Neural crest cell (in vitro differentiated cells): ENCODE data around the gene SPHK2. TPM values are rescaled to one million over a fixed set of nuclear protein-coding genes. Genes with fewer than 3 reads are reported as not detected.
A peak's percentile ranks its signal among the peaks of the same experiment; 100 is the strongest.

Source experiments
- DNase-seq: peaks from one replicate; pipeline ENCODE4 v3.0.0; 2021; ENCODE audit warnings: low read depth, mixed read lengths, low spot score
- H3K27ac Mint-ChIP-seq: one replicate; pipeline ENCODE4 v1.8.0; 2021; ENCODE audit warnings: mild to moderate bottlenecking, mixed read lengths; ENCODE audit not compliant: unreplicated experiment
- H3K27me3 Mint-ChIP-seq: 2 replicates; pipeline ENCODE4 v1.8.0; 2021; ENCODE audit warnings: low read depth, mild to moderate bottlenecking, mixed read lengths
- H3K36me3 Mint-ChIP-seq: 2 replicates; pipeline ENCODE4 v1.8.0; 2021; ENCODE audit warnings: low read depth, mild to moderate bottlenecking, mixed read lengths
- H3K4me1 Mint-ChIP-seq: 2 replicates; pipeline ENCODE4 v1.8.0; 2021; ENCODE audit warnings: mixed read lengths
- H3K4me3 Mint-ChIP-seq: one replicate; pipeline ENCODE4 v1.8.0; 2021; ENCODE audit warnings: mild to moderate bottlenecking, mixed read lengths
- H3K9me3 Mint-ChIP-seq: 2 replicates; pipeline ENCODE4 v1.8.0; 2021; ENCODE audit warnings: mixed read lengths
- CTCF ChIP-seq: fragments of 200-600 bp; sonication (generic); conservative IDR thresholded peaks from 2 replicates; pipeline ENCODE4 v1.5.0; 2021; ENCODE audit warnings: antibody characterized with exemption, mild to moderate bottlenecking
- total RNA-seq: library from RNA; stranded (reverse); gene quantifications from 2 replicates; pipeline ENCODE4 v1.2.1, GENCODE V29; 2021

Gene SPHK2
- total RNA-seq, 1 donor from 2014 or later: 50.3 TPM

- H3K27me3 Mint-ChIP-seq: peaks cover 12% of the 10 kb centered on the region
- no peak for TF ChIP-seq CTCF
- H3K4me1 Mint-ChIP-seq: peaks cover 37% of the 10 kb centered on the region
- DNase-seq: no peak
- H3K4me3 Mint-ChIP-seq: peak overlapping the region; percentile 76
- H3K9me3 Mint-ChIP-seq: no peaks in the 10 kb centered on the region
- H3K36me3 Mint-ChIP-seq: peaks cover 14% of the 10 kb centered on the region
- no peak overlapping the region for H3K27ac Mint-ChIP-seq
Observed at GRCh38 chr19:48613024-48613851, 6.1 kb upstream of the SPHK2 start.

GRCh38 chr19:48613852-48614435 lies 5.4 kb upstream of the SPHK2 start:
- DNase-seq: no peak
- no peaks in the 10 kb centered on the region for H3K9me3 Mint-ChIP-seq
- peak overlapping the region; percentile 2 for H3K27ac Mint-ChIP-seq
- H3K27me3 Mint-ChIP-seq: peaks cover 12% of the 10 kb centered on the region
- no peak for TF ChIP-seq CTCF
- H3K4me3 Mint-ChIP-seq: peak overlapping the region; percentile 76
- peaks cover 39% of the 10 kb centered on the region for H3K4me1 Mint-ChIP-seq
- H3K36me3 Mint-ChIP-seq: peaks cover 19% of the 10 kb centered on the region

- Mint-ChIP-seq H3K4me3 (peak within 1 kb of the TSS; percentile 96), H3K36me3 (peaks cover 22% of the 10 kb centered on the region), H3K27ac (peak within 1 kb of the TSS; percentile 2), H3K4me1 (peaks cover 46% of the 10 kb centered on the region), H3K27me3 (peaks cover 14% of the 10 kb centered on the region), H3K9me3 (no peaks in the 10 kb centered on the region)
- DNase-seq: no peak
- no peak for TF ChIP-seq CTCF
Observed at GRCh38 chr19:48614436-48615230, 4.7 kb upstream of the SPHK2 start, which contains the start of gene FAM83E. FAM83E (minus strand) TSS chr19:48615076; CDS start chr19:48613372, 1,704 bp downstream.

GRCh38 chr19:48615231-48616040 lies 3.9 kb upstream of the SPHK2 start:
- TF ChIP-seq CTCF: no peak
- Mint-ChIP-seq H3K4me1 (peaks cover 53% of the 10 kb centered on the region), H3K36me3 (peaks cover 22% of the 10 kb centered on the region), H3K4me3 (peak overlapping the region; percentile 96), H3K27ac (no peak overlapping the region), H3K27me3 (peaks cover 14% of the 10 kb centered on the region), H3K9me3 (no peaks in the 10 kb centered on the region)
- DNase-seq: no peak

GRCh38 chr19:48616041-48616436 lies 3.3 kb upstream of the SPHK2 start:
- peak overlapping the region; percentile 96 for H3K4me3 Mint-ChIP-seq
- peaks cover 22% of the 10 kb centered on the region for H3K36me3 Mint-ChIP-seq
- peaks cover 14% of the 10 kb centered on the region for H3K27me3 Mint-ChIP-seq
- no peak for TF ChIP-seq CTCF
- DNase-seq: no peak
- peaks cover 53% of the 10 kb centered on the region for H3K4me1 Mint-ChIP-seq
- no peaks in the 10 kb centered on the region for H3K9me3 Mint-ChIP-seq
- H3K27ac Mint-ChIP-seq: no peak overlapping the region
